GM12891 (cell line): ENCODE data around the gene FAM131B.

Experiments used
- PAX5 ChIP-seq: IDR thresholded peaks from 2 replicates; pipeline ENCODE4 v1.6.1; 2011; ENCODE audit warnings: low read length, moderate library complexity, mild to moderate bottlenecking; ENCODE audit not compliant: insufficient read depth, severe bottlenecking
- POLR2A ChIP-seq: IDR thresholded peaks from 2 replicates; pipeline ENCODE4 v1.6.1; 2011; ENCODE audit warnings: low read depth, low read length, control low read depth
- POLR2AphosphoS5 ChIP-seq: IDR thresholded peaks from 2 replicates; pipeline ENCODE4 v1.6.1; 2011; ENCODE audit warnings: low read depth, low read length, control low read depth
- SPI1 ChIP-seq: IDR thresholded peaks from 2 replicates; pipeline ENCODE4 v1.6.1; 2011; ENCODE audit warnings: low read depth, low read length, control low read depth
- TAF1 ChIP-seq: IDR thresholded peaks from 2 replicates; pipeline ENCODE4 v1.6.1; 2011; ENCODE audit warnings: low read depth, low read length, control low read depth

DNA sequence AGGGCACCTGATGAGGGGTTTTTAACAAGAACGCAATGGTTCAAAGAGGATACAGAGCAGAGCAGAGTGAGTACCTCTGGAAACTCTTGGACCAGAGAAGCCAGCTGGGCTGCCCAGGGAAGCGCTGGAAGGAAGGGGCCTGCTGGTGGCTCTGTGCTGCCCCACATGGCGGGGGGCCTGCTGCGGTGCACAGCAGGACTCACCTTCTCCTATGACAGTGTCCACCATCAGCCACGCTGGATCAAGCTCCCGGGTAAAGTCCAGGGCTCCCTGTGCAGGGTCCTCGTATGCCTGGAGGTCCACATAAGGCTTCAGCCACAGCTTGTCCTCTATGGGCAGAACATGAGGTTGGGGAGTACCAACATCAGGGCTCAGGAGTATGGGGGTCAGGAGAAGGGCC lies 33.7 kb upstream of the FAM131B start:
- TF ChIP-seq PAX5 (no peak), POLR2AphosphoS5 (no peak), POLR2A (no peak), TAF1 (no peak), SPI1 (no peak)
